Neural crest cell (in vitro differentiated cells): ENCODE measurements around the gene PDE8B. TPM values are rescaled to one million over a fixed set of nuclear protein-coding genes. Genes with fewer than 3 reads are reported as not detected.

Source experiments
- DNase-seq: peaks from one replicate; pipeline ENCODE4 v3.0.0; 2021; ENCODE audit warnings: low read depth, mixed read lengths, low spot score
- H3K27ac Mint-ChIP-seq: one replicate; pipeline ENCODE4 v1.8.0; 2021; ENCODE audit warnings: mild to moderate bottlenecking, mixed read lengths; ENCODE audit not compliant: unreplicated experiment
- H3K27me3 Mint-ChIP-seq: 2 replicates; pipeline ENCODE4 v1.8.0; 2021; ENCODE audit warnings: low read depth, mild to moderate bottlenecking, mixed read lengths
- H3K36me3 Mint-ChIP-seq: 2 replicates; pipeline ENCODE4 v1.8.0; 2021; ENCODE audit warnings: low read depth, mild to moderate bottlenecking, mixed read lengths
- H3K4me1 Mint-ChIP-seq: 2 replicates; pipeline ENCODE4 v1.8.0; 2021; ENCODE audit warnings: mixed read lengths
- H3K4me3 Mint-ChIP-seq: one replicate; pipeline ENCODE4 v1.8.0; 2021; ENCODE audit warnings: mild to moderate bottlenecking, mixed read lengths
- H3K9me3 Mint-ChIP-seq: 2 replicates; pipeline ENCODE4 v1.8.0; 2021; ENCODE audit warnings: mixed read lengths
- total RNA-seq: library from RNA; stranded (reverse); gene quantifications from 2 replicates; pipeline ENCODE4 v1.2.1, GENCODE V29; 2021
- TF ChIP-seq, protein P1 (sequence below): fragments of 200-600 bp; sonication (generic); conservative IDR thresholded peaks from 2 replicates; pipeline ENCODE4 v1.5.0; 2021; ENCODE audit warnings: antibody characterized with exemption, mild to moderate bottlenecking

PDE8B gene
- total RNA-seq, 1 donor from 2014 or later, result 0.44 TPM

DNA sequence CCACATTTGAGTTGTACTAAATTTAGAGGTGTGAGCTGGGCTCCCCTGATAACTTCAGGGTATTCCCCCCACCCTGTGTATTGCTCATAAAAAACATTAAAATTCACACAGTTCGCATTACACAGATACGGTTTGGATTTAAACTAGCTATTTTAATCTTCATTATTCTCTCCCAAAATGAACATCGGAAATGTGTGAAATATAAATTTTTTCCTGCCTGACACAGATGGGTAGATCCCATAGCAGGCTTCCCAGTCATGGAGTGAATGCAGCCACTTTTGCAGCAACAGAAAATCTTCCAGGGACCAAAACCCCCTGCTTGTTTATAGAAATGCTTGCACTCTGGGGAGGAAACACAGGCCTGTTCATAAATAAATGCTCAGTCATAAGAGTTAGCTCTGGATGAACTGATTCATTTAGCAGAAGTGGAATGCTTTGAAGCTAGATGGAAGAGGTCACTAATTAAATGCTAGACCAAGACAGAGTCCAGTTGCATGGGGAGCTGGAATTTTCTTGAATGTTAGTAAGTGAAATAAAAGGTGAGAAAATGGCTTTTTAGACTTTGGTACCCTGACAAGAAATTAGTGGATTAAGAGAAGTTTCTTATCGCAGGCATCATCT lies 115.6 kb downstream of the PDE8B start:
- Mint-ChIP-seq H3K4me3 (no peak overlapping the region), H3K27ac (peak overlapping the region; percentile 51), H3K36me3 (no peaks in the 10 kb centered on the region), H3K27me3 (no peaks in the 10 kb centered on the region), H3K9me3 (no peaks in the 10 kb centered on the region), H3K4me1 (peaks cover 16% of the 10 kb centered on the region)
- no peak for DNase-seq
- TF ChIP-seq, protein P1, sequence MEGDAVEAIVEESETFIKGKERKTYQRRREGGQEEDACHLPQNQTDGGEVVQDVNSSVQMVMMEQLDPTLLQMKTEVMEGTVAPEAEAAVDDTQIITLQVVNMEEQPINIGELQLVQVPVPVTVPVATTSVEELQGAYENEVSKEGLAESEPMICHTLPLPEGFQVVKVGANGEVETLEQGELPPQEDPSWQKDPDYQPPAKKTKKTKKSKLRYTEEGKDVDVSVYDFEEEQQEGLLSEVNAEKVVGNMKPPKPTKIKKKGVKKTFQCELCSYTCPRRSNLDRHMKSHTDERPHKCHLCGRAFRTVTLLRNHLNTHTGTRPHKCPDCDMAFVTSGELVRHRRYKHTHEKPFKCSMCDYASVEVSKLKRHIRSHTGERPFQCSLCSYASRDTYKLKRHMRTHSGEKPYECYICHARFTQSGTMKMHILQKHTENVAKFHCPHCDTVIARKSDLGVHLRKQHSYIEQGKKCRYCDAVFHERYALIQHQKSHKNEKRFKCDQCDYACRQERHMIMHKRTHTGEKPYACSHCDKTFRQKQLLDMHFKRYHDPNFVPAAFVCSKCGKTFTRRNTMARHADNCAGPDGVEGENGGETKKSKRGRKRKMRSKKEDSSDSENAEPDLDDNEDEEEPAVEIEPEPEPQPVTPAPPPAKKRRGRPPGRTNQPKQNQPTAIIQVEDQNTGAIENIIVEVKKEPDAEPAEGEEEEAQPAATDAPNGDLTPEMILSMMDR, result no peak

DNA sequence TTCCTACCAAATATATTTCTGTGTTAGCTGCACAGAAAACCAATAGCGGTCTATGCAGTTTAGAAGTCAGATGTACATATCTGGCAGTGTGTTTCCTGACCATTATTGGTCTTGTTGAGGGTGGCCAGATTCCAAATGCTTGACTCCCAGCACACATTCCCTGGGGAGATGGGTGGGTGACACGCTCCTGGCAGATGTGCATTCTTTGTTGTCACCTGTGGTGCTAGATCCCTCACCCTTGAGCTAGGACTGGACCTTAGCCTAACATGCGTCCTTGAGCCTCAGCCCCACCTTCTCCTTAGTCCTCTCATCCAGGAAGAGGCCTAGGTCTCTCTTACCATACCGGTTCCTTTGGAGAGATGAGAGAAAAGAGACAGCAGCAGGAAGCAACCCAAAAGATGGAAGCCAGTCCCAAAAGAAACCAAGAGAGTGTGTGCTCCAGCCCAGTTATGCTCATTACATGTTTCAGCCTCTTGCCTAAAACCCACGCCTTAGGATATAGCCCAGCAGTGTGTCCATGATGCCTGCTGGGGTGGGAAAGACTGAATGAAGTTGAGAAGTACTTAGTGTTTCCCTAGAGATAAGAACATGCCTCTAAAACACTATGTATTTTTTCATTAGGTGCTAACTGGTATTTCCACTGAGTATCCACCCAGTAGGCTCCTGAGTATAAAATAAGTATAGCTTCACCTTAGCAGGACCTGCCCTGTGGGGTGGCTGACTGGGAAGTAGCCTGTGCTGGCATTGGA lies 116.7 kb downstream of the PDE8B start:
- TF ChIP-seq, protein P1, result no peak
- peaks cover 12% of the 10 kb centered on the region for H3K4me1 Mint-ChIP-seq
- H3K36me3 Mint-ChIP-seq, result no peaks in the 10 kb centered on the region
- H3K27ac Mint-ChIP-seq, result no peak overlapping the region
- no peak for DNase-seq
- no peak overlapping the region for H3K4me3 Mint-ChIP-seq
- no peaks in the 10 kb centered on the region for H3K27me3 Mint-ChIP-seq
- no peaks in the 10 kb centered on the region for H3K9me3 Mint-ChIP-seq

DNA sequence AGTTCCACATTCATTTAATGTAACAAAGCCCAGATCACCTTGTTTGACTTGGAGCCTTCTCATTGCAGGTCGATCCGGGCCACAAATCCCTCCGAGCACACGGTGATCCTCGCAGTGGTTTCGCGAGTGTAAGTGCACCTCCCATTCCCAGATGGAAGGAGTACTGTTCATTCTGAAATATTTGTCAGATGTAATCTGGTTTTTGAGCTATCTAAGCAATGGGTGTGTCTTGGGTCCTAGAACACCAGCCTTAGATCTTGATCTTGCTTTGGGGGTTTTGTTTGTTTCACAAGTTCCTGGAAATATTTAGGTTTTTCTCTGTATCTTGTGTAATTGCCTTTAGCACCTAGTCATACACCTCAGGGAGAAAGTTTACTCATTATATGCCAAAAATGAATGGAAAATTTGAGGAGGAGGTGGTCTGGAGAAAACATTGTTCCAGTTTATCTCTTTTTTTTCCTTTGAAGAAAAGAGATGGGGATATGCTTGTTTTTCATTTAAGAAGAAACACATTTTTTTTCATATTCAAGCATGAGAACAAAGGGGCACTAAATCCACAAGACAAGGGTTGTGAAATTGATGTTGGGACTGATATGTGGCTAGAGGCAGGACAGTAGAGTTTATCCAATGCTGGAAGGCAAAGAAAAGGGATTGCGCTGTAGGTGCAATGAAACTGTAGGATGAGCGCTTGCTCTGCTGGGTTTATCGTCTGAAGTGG lies 118.6 kb downstream of the PDE8B start:
- TF ChIP-seq, protein P1, result no peak
- no peak overlapping the region for H3K4me3 Mint-ChIP-seq
- no peak for DNase-seq
- no peaks in the 10 kb centered on the region for H3K9me3 Mint-ChIP-seq
- peaks cover 6% of the 10 kb centered on the region for H3K4me1 Mint-ChIP-seq
- H3K27me3 Mint-ChIP-seq, result no peaks in the 10 kb centered on the region
- H3K36me3 Mint-ChIP-seq, result no peaks in the 10 kb centered on the region
- H3K27ac Mint-ChIP-seq, result no peak overlapping the region

DNA sequence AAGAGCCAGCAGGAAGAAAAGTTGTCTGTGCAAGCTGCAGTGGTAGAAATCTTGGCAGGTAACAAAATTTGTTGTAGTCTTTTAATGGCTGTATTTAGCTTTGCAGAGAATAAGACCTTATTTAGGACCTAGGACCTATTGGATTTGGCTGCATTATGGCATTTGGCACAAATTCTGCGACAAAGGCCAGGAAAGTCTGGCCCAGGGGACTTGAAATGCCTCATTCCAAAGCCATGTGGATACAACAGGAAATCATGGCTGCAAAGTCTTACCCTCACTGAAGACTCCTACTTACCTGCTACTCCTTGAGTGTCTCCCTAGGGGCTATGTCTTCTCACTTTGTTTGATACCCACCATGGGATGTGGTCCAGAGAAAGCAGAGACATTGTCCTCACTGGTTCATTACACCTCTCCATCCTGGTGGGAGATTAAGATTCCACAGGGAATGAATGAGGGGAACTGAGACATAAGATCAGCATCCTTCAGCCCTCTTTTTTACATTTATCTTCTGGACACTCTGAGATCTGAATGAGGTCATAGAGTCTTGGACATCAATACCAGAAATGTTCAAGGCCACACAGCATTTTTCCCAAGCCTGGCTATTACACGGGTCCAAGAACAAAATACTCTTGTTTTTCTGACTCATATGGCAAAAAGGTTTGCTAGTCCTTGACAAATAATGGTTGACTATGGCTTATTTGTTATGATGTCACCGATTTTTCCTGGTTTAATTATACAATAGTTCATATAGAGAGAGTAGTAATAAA lies 119.4 kb downstream of the PDE8B start:
- TF ChIP-seq, protein P1, result no peak
- Mint-ChIP-seq H3K4me3 (no peak overlapping the region), H3K27me3 (no peaks in the 10 kb centered on the region), H3K36me3 (no peaks in the 10 kb centered on the region), H3K9me3 (no peaks in the 10 kb centered on the region), H3K4me1 (peaks cover 6% of the 10 kb centered on the region), H3K27ac (peak overlapping the region; percentile 46)
- DNase-seq, result no peak

DNA sequence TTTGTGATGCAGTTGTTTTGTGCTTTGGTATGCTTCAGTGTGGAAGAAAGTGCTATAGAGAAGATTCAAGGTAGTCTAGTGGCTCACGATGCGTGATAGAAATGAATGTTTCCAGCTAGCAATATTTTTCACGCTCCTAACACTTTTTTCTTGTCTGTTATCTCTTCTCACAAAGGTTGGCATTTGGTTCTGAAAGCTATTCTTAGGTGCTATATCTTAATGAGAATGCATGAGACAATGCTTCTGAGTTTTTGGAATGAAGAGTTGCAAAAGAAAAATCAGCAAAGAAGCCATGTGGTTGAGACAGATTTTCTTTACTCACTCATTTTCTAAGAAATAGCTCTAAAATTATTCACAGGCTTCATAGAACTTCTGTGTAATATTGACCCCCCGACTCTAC lies 122.6 kb downstream of the PDE8B start:
- no peak for DNase-seq
- no peaks in the 10 kb centered on the region for H3K36me3 Mint-ChIP-seq
- no peaks in the 10 kb centered on the region for H3K9me3 Mint-ChIP-seq
- H3K4me1 Mint-ChIP-seq, result no peaks in the 10 kb centered on the region
- H3K4me3 Mint-ChIP-seq, result no peak overlapping the region
- TF ChIP-seq, protein P1, result no peak
- no peaks in the 10 kb centered on the region for H3K27me3 Mint-ChIP-seq
- no peak overlapping the region for H3K27ac Mint-ChIP-seq
